Hepatocyte (in vitro differentiated cells): ENCODE data around the gene MRPS18B. TPM values are rescaled to one million over a fixed set of nuclear protein-coding genes. Genes with fewer than 3 reads are reported as not detected.

Experiments used
- DNase-seq: peaks from one replicate; pipeline ENCODE4 v3.0.0-alpha.2; 2016; ENCODE audit warnings: low spot score
- H2AFZ ChIP-seq: fragments of 200-600 bp; sonication (generic); 2 replicates; pipeline ENCODE4 v1.6.0; 2016; ENCODE audit warnings: antibody characterized with exemption, mild to moderate bottlenecking
- H3K27ac ChIP-seq: fragments of 200-600 bp; sonication (generic); 2 replicates; pipeline ENCODE4 v1.5.1; 2016; ENCODE audit warnings: mild to moderate bottlenecking
- H3K27me3 ChIP-seq: fragments of 200-600 bp; sonication (generic); 2 replicates; pipeline ENCODE4 v1.6.1; 2016
- H3K36me3 ChIP-seq: fragments of 200-600 bp; sonication (generic); replicated peaks from 2 replicates; pipeline ENCODE4 v1.5.1; 2016; ENCODE audit warnings: low read depth; ENCODE audit not compliant: insufficient read depth
- H3K4me1 ChIP-seq: fragments of 200-600 bp; sonication (generic); 2 replicates; pipeline ENCODE4 v1.5.1; 2016; ENCODE audit warnings: mild to moderate bottlenecking, moderate library complexity; ENCODE audit not compliant: insufficient read depth
- H3K4me2 ChIP-seq: fragments of 200-600 bp; sonication (generic); 2 replicates; pipeline ENCODE4 v1.6.0; 2016
- H3K4me3 ChIP-seq: fragments of 200-600 bp; sonication (generic); 2 replicates; pipeline ENCODE4 v1.5.1; 2016; ENCODE audit warnings: mild to moderate bottlenecking
- H3K79me2 ChIP-seq: fragments of 200-600 bp; sonication (generic); 2 replicates; pipeline ENCODE4 v1.6.0; 2017; ENCODE audit warnings: mild to moderate bottlenecking
- H3K9me2 ChIP-seq: fragments of 200-600 bp; sonication (generic); replicated peaks from 2 replicates; pipeline ENCODE4 v1.6.0; 2017; ENCODE audit warnings: mild to moderate bottlenecking; ENCODE audit not compliant: insufficient read depth
- H3K9me3 ChIP-seq: fragments of 200-600 bp; sonication (generic); 2 replicates; pipeline ENCODE4 v1.5.1; 2016; ENCODE audit warnings: low read depth, mild to moderate bottlenecking
- H4K20me1 ChIP-seq: fragments of 200-600 bp; sonication (generic); 2 replicates; pipeline ENCODE4 v1.6.0; 2016; ENCODE audit warnings: mild to moderate bottlenecking; ENCODE audit not compliant: insufficient read depth, poor library complexity, severe bottlenecking
- EZH2 ChIP-seq: fragments of 200-600 bp; sonication (generic); IDR thresholded peaks from 2 replicates; pipeline ENCODE4 v1.6.1; 2016; ENCODE audit warnings: antibody characterized with exemption, mild to moderate bottlenecking, borderline replicate concordance
- EZH2phosphoT487 ChIP-seq: fragments of 200-600 bp; sonication (generic); IDR thresholded peaks from one replicate; pipeline ENCODE4 v1.6.1; 2018; ENCODE audit warnings: antibody characterized with exemption, mild to moderate bottlenecking, low read depth, moderate library complexity; ENCODE audit not compliant: unreplicated experiment, severe bottlenecking
- WGBS: methylation state at CpG from one replicate; pipeline ENCODE4 v1.1.6; 2016; ENCODE audit warnings: low lambda C conversion rate; ENCODE audit errors: missing lambda C conversion rate; 5-methylcytosine and 5-hydroxymethylcytosine counted together
- polyA plus RNA-seq: library from polyadenylated mRNA; unstranded; fragments of >200 nt; fragmentation: Nextera tagmentation; extraction: Ambion mirVana; gene quantifications from 2 replicates; pipeline ENCODE4 v1.2.1, GENCODE V29; 2016
- total RNA-seq: library from RNA; depleted of rRNA; stranded (reverse); fragments of >200 nt; gene quantifications from 2 replicates; pipeline ENCODE4 v1.2.3, GENCODE V29; 2014
- TF ChIP-seq, protein P1 (sequence below): fragments of 200-600 bp; sonication (generic); IDR thresholded peaks from 2 replicates; pipeline ENCODE4 v1.5.1; 2016; ENCODE audit warnings: antibody characterized with exemption, mild to moderate bottlenecking; ENCODE audit not compliant: poor library complexity

MRPS18B gene
- total and polyA plus RNA-seq, 2 experiments from 2014 or later: 38.7 to 59.4 TPM

- no peak overlapping the region for H3K4me2 ChIP-seq
- TF ChIP-seq EZH2phosphoT487 (no peak), EZH2 (no peak)
- WGBS: 97% methylated on average over 12 of the region's 13 CpGs
- H3K27ac ChIP-seq: no peak overlapping the region
- H4K20me1 ChIP-seq: peaks cover 30% of the 10 kb centered on the region
- H2AFZ ChIP-seq: no peak overlapping the region
- no peaks in the 10 kb centered on the region for H3K4me1 ChIP-seq
- H3K4me3 ChIP-seq: no peak overlapping the region
- no peaks in the 10 kb centered on the region for H3K27me3 ChIP-seq
- DNase-seq: no peak
- no peaks in the 10 kb centered on the region for H3K9me3 ChIP-seq
- no peaks in the 10 kb centered on the region for H3K79me2 ChIP-seq
- H3K36me3 ChIP-seq: peaks cover 4% of the 10 kb centered on the region
- no peaks in the 10 kb centered on the region for H3K9me2 ChIP-seq
Measured at GRCh38 chr6:30603961-30604360, 13.7 kb upstream of the MRPS18B start.

DNA sequence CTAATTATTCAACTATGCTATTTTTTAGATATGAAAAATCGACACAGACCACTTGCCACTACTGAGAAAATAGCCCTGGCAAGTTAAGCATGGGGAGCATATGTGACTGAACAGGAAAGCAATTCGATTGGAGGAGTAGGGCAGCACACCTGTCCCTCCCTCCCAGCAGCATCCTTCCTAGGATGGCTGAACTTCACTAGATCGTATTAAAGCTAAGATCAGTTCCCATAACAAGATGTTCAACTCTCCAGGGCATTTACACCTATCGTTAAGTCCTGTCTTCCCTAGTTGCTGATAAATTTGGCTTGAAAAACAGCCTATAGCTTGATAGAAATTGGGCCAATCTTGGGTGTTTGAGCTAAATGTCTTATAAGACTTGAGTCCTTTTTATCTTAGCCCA is 7.6 kb upstream of the MRPS18B start:
- no peaks in the 10 kb centered on the region for H3K27me3 ChIP-seq
- TF ChIP-seq, protein P1, sequence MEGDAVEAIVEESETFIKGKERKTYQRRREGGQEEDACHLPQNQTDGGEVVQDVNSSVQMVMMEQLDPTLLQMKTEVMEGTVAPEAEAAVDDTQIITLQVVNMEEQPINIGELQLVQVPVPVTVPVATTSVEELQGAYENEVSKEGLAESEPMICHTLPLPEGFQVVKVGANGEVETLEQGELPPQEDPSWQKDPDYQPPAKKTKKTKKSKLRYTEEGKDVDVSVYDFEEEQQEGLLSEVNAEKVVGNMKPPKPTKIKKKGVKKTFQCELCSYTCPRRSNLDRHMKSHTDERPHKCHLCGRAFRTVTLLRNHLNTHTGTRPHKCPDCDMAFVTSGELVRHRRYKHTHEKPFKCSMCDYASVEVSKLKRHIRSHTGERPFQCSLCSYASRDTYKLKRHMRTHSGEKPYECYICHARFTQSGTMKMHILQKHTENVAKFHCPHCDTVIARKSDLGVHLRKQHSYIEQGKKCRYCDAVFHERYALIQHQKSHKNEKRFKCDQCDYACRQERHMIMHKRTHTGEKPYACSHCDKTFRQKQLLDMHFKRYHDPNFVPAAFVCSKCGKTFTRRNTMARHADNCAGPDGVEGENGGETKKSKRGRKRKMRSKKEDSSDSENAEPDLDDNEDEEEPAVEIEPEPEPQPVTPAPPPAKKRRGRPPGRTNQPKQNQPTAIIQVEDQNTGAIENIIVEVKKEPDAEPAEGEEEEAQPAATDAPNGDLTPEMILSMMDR: no peak
- TF ChIP-seq EZH2 (no peak), EZH2phosphoT487 (no peak)
- peaks cover 37% of the 10 kb centered on the region for H4K20me1 ChIP-seq
- H2AFZ ChIP-seq: no peak overlapping the region
- 94% methylated on average over 4 of the region's 4 CpGs for WGBS
- no peaks in the 10 kb centered on the region for H3K9me2 ChIP-seq
- peaks cover 13% of the 10 kb centered on the region for H3K4me1 ChIP-seq
- H3K4me3 ChIP-seq: no peak overlapping the region
- no peak overlapping the region for H3K27ac ChIP-seq
- DNase-seq: no peak
- H3K36me3 ChIP-seq: no peaks in the 10 kb centered on the region
- no peaks in the 10 kb centered on the region for H3K9me3 ChIP-seq
- H3K4me2 ChIP-seq: no peak overlapping the region
- peaks cover 16% of the 10 kb centered on the region for H3K79me2 ChIP-seq

GRCh38 chr6:30611150-30611855 is 6.3 kb upstream of the MRPS18B start:
- Histone ChIP-seq H3K27me3 (no peaks in the 10 kb centered on the region), H3K79me2 (peaks cover 25% of the 10 kb centered on the region), H3K27ac (no peak overlapping the region)

GRCh38 chr6:30611856-30612194 is 5.8 kb upstream of the MRPS18B start:
- TF ChIP-seq EZH2phosphoT487: no peak
- no peak for TF ChIP-seq EZH2
- TF ChIP-seq, protein P1: no peak
- Histone ChIP-seq H3K27ac (peak overlapping the region; percentile 87), H3K36me3 (peaks cover 6% of the 10 kb centered on the region), H3K4me1 (peaks cover 13% of the 10 kb centered on the region), H3K9me2 (no peaks in the 10 kb centered on the region), H3K79me2 (peaks cover 30% of the 10 kb centered on the region), H4K20me1 (peaks cover 32% of the 10 kb centered on the region), H3K4me2 (no peak overlapping the region), H2AFZ (no peak overlapping the region), H3K4me3 (no peak overlapping the region), H3K9me3 (no peaks in the 10 kb centered on the region), H3K27me3 (no peaks in the 10 kb centered on the region)
- 80% methylated on average over 2 of the region's 2 CpGs for WGBS
- DNase-seq: no peak

More at GRCh38 chr6:30611150-30611855, 6.3 kb upstream of the MRPS18B start:
- WGBS: 91% methylated on average over 9 of the region's 9 CpGs
- no peak overlapping the region for H3K4me3 ChIP-seq
- TF ChIP-seq, protein P1: no peak
- TF ChIP-seq EZH2phosphoT487 (no peak), EZH2 (no peak)
- no peaks in the 10 kb centered on the region for H3K9me2 ChIP-seq
- no peak overlapping the region for H2AFZ ChIP-seq
- H3K36me3 ChIP-seq: peaks cover 1% of the 10 kb centered on the region
- no peak overlapping the region for H3K4me2 ChIP-seq
- no peak for DNase-seq
- peaks cover 13% of the 10 kb centered on the region for H3K4me1 ChIP-seq
- H4K20me1 ChIP-seq: peaks cover 33% of the 10 kb centered on the region
- no peaks in the 10 kb centered on the region for H3K9me3 ChIP-seq
